ENCODE results near the gene ADAM15.
A peak's percentile ranks its signal among the peaks of the same experiment; 100 is the strongest.

ADAM15 gene

GRCh38 chr1:155052439-155053395 lies 1.6 kb downstream of the ADAM15 start:
- DNase-seq = peak; percentile 48

DNA sequence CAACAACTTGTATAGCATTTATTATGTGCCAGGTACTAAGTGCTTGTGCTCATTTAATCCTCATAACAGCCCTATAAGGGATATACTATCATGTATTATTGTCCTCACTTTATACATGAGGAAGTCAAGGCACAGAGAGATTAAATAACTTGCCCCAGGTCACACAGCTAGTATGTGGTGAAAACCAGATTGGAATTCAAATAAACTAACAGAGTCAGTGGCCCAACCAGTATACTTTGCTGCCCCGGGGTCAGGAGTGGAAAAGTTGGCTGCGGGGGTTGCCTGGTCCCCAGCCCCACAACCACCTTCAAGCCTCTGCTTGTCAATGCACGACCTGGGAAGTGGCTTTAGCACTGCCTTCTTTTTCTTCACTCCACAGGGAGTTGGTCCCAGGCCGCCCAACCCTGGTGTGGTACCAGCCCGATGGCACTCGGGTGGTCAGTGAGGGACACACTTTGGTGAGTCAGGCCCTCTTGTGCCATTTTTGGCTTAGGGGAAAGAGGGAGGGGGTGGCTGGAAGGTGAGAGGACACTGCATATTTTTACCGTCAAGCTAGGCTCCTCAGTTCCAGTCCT lies 2.5 kb downstream of the ADAM15 start:
- DNase-seq = no peak

- no peak for DNase-seq
Observed at GRCh38 chr1:155057104-155057503, 6.0 kb downstream of the ADAM15 start.

DNA sequence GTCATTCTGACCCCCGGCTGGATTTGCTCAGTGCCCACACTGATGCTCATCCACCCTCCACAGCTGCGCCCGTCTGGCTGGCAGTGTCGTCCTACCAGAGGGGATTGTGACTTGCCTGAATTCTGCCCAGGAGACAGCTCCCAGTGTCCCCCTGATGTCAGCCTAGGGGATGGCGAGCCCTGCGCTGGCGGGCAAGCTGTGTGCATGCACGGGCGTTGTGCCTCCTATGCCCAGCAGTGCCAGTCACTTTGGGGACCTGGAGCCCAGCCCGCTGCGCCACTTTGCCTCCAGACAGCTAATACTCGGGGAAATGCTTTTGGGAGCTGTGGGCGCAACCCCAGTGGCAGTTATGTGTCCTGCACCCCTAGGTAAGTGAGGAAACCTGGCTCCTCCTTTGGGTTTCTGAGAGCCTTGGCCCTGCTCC lies 6.7 kb downstream of the ADAM15 start:
- DNase-seq = no peak

GRCh38 chr1:155060736-155061135 lies 9.6 kb downstream of the ADAM15 start:
- no peak for DNase-seq

GRCh38 chr1:155061381-155062150 lies 10.4 kb downstream of the ADAM15 start:
- DNase-seq = peak; percentile 92

GRCh38 chr1:155062151-155062686 lies 11.1 kb downstream of the ADAM15 start:
- no peak for DNase-seq

GRCh38 chr1:155062702-155063411 lies 11.7 kb downstream of the ADAM15 start:
- peak; percentile 63 for DNase-seq

- peak; percentile 87 for DNase-seq
Observed at GRCh38 chr1:155063550-155064110, 12.5 kb downstream of the ADAM15 start, which contains the start of gene EFNA4. TSS of gene EFNA4 (plus strand) at chr1:155063740. CDS start at chr1:155063824, 84 bp downstream.

- DNase-seq = no peak
Observed at GRCh38 chr1:155064111-155064831, 13.2 kb downstream of the ADAM15 start.

DNA sequence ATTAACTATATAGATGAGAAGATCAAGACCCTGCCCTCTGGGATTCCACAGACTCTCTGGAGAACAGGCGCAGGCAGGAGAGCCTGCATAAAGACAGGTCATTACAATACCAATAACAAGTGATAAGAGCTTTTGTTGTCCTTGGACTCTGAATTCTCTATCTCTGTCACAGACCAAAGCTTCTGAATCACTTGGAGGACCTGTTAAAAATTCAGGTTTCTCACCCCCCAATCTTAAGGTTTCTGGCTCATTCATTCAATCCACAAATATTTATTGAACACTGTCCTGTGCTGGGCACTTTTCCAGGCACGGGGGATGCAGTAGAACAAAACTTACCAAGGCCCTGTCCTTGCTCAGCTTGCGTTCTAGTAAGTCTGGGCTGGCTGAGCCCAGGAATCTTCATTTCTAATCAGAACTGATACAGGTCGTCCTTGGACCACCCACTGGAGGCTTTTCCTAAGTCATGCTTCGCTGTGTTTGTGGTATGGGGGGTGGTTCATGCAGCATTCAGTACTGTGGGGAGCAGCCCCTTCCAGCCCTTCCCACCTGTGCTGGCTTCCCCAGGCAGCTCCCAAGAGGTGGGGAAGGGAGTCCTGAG lies 13.8 kb downstream of the ADAM15 start:
- no peak for DNase-seq

DNA sequence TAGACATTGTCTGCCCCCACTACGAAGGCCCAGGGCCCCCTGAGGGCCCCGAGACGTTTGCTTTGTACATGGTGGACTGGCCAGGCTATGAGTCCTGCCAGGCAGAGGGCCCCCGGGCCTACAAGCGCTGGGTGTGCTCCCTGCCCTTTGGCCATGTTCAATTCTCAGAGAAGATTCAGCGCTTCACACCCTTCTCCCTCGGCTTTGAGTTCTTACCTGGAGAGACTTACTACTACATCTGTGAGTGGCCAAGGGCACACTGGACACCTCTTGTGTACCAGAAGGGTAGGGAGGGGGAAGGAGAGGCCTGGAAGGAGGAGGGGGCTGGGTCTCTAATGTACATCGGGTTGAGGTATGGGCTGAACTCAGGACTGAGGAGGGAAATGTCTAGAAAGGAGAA lies 15.7 kb downstream of the ADAM15 start:
- no peak for DNase-seq

GRCh38 chr1:155068599-155068998 lies 17.5 kb downstream of the ADAM15 start:
- no peak for DNase-seq

DNA sequence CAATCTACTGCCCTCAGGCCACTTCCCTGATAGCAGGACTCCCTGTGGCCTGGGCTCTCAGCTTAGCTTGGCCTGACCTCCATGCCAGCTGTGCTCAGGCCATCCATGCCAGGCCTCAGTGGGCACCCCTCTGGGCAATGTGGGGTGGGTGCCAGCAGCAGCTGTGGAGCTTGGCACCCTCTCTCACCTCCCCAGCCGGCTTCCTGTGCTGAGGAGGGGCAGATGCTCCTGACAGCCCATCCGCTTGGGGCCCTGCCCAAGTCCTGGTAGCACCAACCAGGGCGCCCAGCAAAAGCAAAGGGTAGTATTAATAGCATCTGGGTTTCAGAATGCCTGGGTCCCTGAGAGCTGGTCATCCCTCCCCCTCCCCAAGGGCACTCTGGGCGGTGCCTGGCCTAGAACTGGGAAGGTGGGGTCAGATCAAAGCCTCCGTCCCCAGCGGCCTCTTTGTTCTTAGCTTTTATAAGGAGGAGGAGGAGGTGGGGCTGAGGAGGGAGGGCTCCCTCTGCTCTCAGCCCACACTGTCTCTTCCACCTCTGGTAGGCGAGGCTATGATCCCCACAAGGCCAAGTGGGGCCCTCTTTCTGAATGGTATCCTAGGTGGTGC lies 18.5 kb downstream of the ADAM15 start:
- DNase-seq = peak; percentile 7

DNA sequence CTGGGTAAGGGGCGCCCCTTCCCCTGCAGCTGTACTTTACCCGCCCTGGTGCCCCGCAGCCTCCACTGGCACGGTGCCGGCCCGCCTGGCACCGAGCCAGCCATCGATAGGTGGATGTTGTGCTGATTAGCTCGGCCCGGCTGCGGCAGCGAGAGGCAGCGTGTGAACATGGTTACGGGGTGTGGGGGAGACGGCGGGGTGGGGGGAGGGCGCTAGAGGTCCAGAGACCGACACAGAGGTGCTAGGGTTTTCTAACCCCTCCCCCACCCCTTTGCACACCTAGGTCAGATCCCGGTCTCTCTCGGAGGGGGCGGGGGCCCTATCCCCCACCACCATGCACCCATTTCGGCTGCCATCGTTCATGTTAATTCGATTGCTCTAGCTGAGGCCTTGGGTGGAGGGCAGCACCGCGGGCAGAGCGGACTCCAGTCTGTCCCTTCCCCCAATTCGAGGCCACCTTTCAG lies 19.1 kb downstream of the ADAM15 start:
- DNase-seq = no peak

- peak; percentile 88 for DNase-seq
Observed at GRCh38 chr1:155070721-155071569, 19.8 kb downstream of the ADAM15 start.

GRCh38 chr1:155071701-155072100 lies 20.6 kb downstream of the ADAM15 start:
- no peak for DNase-seq

DNA sequence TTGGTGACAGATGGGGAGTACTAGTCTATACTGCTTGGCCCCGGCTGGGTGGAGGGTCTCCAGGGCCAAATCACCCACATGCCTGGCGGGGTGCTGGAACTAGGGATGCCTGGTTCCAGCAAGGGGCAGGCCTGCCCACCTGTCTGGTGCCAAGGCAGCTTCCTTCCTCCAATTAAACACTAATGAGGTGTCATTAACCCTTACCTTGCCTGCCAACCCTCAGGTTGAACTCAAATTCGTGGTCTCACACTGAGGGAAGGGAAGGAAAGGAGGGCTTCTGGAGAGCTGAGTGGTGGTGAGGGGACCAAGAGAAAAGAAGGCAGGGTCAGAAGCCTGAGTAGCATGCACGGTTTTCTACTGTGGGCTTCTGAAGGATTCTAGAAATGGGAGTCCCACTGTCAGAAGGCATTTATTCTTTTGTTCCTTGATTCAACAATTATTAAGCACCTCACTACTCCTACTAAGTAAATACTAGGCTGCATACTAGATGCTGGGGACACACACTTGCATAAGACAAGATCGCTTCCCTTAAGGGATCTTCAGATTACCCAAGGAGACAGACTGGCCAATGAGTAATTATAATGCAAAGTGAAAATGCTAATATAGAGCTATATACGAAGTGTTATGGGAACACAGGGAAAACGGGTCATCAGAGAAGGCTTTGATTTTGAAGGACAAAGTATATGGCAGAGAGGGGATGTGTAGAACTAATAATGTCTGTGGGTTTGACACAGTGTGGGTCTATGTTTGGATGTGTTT lies 21.6 kb downstream of the ADAM15 start:
- no peak for DNase-seq

All from hematopoietic multipotent progenitor cell treated with erythropoietin and hydrocortisone succinate and interleukin-3 and kit ligand, for 8 days (in vitro differentiated cells).